Dedifferentiated amniotic fluid mesenchymal stem cell (primary cell): ENCODE data around the gene COPS2.
"Not testable (repeated sequence)": the region's sequence is repeated elsewhere in the genome, so short reads cannot be mapped to it uniquely, and the experiment has no call there.

Source experiments
- DNase-seq: peaks from one replicate; pipeline ENCODE4 v3.0.0-alpha.2; 2016; ENCODE audit errors: extremely low spot score

Gene COPS2

DNA sequence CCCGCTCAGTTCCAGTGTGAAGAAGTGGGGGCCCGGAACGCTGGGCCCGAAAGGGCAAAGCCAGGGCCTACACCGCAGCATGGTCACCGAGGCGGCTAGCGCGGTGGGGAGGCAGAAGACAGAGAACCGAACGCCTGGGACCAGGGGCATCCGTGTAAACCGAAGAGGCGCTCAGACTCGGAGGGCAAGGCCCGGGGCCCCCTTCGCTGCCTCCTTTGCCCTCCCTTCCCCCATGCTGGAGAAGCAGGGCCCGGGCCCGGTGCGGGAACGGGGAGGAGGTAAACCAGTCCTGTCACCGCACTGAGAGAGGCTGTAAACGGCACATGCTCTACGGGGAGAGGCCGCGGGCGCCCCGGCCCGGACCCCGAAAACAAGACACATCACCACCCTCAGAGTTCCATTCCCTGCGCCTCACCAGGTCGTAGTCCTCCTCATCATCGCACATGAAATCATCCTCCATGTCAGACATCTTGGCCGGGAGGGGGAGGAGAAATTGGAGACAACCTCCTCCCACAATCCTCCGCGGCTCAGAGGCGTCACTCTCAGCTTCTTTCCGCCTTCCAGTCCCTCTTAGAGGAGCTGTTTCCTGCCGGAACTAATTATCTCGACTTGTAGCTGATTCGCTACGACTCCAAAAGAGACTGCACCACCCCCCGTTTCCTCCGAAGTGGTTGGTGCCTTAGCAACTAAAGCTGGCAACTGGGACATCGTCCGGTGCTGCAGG is at the start of gene COPS2:
TSS of gene COPS2 (minus strand) at position 490 of the 724 bp plus-strand sequence. CDS start at position 469, 21 bp downstream.
- peak; percentile 100 for DNase-seq

GRCh38 chr15:49200347-49200746 is 44.9 kb upstream of the COPS2 start:
- no peak for DNase-seq

GRCh38 chr15:49199666-49200065 is 44.3 kb upstream of the COPS2 start:
- no peak for DNase-seq

DNA sequence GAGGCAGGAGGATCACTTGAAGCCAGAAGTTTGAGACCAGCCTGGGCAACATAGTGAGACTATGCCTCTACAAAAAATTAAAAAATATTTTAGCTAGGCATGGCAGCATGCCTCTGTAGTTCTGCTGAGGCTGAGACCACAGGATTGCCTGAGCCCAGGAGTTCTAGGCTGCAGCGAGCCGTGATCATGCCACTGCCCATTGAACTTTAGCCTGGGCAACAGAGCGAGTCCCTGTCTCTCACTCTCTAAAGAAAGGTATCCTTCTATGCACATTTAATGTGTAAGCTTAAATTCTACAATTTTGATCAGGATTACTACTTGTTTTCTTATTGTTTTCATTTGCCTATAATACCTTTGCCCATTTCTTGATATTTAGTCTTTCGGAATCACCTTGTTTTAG is 41.5 kb upstream of the COPS2 start:
- no peak for DNase-seq

DNA sequence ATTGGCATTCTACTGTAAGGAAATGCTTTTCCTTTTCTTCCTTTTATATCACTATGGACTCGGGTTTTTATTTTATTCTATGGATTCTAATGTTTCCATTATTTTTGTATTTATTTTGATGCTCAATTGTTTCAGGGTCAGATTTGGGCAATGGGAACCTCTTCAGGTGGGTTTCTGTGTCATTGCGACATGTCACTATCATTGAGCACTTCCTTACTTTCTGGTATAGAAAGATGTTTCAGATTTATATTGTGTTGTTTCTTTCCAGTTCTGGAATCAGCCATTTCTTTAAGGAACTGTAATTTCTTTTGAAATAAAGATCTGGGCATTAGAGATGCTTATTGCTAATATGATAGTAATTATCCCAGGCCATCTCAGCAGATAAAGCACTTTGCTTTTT is 36.5 kb upstream of the COPS2 start:
- no peak for DNase-seq

DNA sequence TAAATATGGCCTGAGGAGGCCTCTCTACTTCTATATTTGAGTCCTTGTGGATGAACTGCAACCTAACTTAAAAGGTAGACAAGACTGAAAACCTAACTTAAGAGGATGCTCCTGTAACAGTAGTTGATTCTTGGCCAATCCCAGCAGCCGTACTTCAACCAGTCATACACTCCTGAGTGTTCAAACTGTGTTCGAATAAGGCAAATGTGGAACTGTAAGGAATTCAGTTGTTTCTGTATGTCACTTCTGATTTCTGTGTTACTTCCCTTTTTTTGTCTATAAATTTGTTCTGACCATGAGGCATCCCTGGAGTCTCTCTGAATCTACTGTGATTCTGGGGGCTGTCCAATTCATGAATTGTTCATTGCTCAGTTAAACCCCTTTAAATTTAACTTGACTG is 35.2 kb upstream of the COPS2 start:
- DNase-seq: no peak

DNA sequence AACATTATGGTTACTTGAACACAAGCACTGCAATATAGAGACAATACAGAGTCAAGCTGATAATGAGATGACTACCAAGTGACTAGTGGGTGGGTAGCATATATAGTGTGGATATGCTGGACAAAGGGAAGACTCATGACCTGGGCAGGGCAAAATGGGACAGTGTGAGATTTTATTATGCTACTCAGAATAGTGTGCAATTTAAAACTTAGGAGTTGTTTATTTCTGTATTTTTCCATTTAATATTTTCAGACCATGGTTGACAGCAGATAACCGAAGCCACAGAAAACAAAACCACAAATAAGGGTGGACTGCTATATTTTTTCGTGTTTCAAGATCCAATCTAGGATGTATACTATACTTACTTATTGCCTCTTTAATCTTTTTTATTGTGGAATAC is 34.2 kb upstream of the COPS2 start:
- DNase-seq: no peak

DNA sequence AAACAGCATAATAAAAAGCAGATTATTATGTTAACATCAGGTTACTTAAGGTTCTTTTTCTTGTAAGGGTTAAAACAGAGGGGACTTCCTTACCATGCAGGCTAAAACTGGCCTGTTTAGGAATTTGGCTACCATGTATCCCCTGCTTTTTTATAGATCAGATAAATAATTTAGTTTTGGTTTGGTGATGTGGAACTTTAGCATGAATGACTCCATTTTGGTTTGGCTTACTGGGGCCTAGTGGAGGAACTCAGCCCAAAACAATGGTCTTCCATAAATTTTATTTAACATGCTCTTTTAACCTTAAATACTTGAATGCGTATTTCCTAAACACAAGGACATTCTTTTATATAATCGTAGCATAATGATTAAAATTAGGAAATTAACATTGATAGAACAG is 33.5 kb upstream of the COPS2 start:
- DNase-seq: no peak

DNA sequence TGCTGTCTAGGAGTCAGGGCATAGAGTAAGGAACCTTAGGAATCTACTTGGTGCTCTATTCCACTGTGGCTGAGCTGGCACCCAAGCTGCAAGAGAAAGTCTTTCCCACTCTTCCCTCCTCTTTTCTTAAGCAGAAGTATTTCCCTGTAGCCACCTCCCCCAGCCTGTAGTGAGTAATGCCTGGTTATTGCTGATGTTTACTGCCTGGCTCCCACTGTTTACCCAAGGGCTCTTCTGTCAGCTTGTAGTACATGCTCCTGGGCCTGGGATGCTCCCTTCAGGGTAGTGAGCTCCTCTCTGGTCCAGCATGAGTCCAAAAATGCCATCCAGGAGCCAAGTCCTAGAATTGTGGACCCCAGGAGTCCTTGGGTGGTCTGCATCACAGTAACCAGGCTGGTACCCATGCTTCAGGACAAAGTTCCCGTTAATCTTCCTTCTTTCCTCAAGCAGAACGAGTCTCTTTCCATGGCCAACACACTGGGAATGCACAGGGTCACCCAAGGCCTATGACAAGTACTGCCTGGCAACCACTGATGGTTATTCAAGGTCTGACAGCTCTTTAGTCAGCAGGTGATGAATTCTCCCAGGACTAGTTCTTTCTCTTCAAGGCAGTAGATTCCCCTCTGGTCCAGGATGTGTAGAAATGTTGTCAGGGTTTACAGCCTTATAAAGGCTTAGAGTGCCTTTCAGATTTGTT is 32.3 kb upstream of the COPS2 start:
- no peak for DNase-seq

- no peak for DNase-seq
These were observed 30.1 kb upstream of the COPS2 start for GRCh38 chr15:49185473-49185872.

DNA sequence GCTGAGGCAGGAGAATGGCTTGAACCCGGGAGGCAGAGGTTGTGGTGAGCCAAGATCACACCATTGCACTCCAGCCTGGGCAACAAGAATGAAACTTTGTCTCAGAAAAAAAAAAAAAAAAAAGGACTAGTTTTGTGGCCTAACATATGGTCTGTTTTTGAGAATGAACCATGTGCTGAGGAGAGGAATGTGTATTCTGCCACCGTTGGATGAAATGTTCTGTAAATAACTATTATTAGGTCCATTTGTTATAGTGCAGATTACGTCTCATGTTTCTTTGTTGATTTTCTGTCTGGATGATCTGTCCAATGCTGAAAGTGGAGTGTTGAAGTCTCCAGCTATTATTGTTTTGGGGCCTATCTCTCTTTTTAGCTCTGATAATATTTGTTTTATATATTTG is 28.3 kb upstream of the COPS2 start:
- not testable (repeated sequence) for DNase-seq

- no peak for DNase-seq
These were observed 26.7 kb upstream of the COPS2 start for GRCh38 chr15:49182128-49182527.

GRCh38 chr15:49179433-49180190 is 24.2 kb upstream of the COPS2 start:
- DNase-seq: no peak

- no peak for DNase-seq
These were observed 23.1 kb upstream of the COPS2 start for GRCh38 chr15:49178497-49178896.

DNA sequence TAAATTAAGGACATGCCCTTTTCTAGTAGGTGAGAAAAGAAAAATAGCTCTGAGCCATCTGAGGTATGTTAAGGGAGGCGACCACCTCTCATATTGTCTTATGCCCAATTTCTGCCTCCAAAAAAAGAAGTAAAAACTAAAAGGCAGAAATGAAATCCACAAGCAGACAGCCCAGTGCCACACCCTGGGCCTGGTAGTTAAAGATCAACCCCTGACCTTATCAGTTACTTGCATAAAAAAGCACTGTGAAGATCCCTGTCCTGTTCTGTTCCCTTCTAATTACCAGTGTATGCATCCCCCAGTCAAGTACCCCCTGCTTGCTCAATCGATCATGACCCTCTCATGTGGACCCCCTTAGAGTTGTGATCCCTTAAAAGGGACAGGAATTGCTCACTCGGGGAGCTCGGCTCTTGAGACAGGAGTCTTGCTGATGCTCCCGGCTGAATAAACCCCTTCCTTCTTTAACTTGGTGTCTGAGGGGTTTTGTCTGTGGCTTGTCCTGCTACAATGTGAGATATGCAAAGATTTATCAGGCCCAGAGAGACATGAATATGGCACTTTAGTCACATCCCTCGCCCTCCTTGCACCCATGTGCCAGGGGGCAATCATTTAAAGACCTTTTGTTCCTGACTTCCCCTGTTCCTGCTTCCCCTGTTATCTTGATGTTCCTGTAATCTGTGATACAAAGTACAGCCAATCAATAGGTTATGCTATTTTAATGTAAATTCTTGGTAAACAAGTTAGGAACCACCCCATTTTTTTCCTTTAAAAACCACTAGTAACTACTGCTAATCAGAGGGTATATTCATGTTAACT is 20.4 kb upstream of the COPS2 start:
- DNase-seq: not testable (repeated sequence)

GRCh38 chr15:49174902-49175301 is 19.5 kb upstream of the COPS2 start:
- DNase-seq: no peak

- DNase-seq: no peak
These were observed 16.4 kb upstream of the COPS2 start for GRCh38 chr15:49171790-49172189.

GRCh38 chr15:49169880-49170597 is 14.6 kb upstream of the COPS2 start, which contains the start of gene GALK2:
TSS of gene GALK2 (plus strand) at chr15:49170247. CDS start at chr15:49170323, 76 bp downstream.
- peak; percentile 31 for DNase-seq

DNA sequence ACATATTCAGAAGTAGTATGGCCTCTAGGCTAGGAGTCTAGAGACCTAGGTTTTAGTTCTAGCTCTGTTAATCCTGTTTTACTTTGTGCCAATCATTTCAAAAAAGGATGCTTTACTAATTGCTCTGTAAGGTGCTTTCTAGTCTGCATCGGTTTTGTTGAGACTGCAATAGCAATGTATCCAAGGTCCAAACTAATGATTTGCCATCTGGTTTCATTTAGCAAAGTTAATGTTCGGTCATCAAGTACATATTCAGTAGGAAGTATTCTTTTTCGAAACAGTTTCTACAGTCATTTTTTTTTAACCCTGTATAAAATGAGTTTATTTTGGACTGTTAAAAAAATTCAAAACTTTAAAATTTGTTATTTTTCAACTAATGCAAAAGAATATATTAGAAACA is 12.6 kb upstream of the COPS2 start:
- DNase-seq: no peak

DNA sequence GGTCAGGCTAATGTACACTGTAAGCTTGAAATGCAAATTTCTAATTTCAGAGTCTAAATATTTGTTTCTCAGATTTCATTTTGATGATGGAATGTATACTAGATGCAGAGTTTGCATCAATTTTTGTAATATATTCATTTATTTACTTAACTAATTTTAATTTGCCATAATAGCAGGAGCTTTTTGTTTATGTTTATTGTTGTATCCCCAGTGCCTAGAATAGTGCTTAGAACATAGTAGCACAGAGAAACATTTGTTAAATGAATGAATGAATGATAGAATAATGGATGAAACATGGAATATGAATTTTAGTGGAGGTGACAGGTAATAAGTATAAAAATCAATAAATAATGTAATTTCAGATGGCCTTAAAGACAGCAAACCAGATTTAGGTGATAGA is 9.5 kb upstream of the COPS2 start:
- DNase-seq: no peak

DNA sequence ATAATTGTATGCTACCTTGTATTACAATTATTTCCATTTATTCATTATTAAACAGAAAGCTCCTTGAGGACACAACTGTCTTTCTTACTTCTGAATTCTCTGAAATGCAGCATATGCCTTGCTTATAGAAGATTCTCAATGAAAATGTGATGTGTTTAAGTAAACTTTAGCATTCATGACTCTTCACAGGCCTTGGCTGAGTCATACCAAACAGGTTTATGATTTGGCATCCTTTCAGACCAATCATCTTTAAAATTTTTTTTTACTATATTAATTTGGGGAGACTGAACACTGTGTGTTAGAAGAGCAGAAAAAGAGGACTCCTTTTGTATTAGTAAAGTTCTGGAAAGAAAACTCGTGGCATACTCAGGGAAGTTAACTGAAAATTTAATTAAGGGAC is 8.3 kb upstream of the COPS2 start:
- DNase-seq: no peak
